ENCODE measurements around the gene NCAPD2.
A peak's percentile ranks its signal among the peaks of the same experiment; 100 is the strongest.

The NCAPD2 gene

GRCh38 chr12:6569312-6569711 is 75.4 kb downstream of the NCAPD2 start:
- Histone ChIP-seq H3K27ac (ENCODE audit: low read depth, low read length) (peak overlapping the region; percentile 15; the same call in 1 of the 2 replicates), H3K4me3 (ENCODE audit: low read length) (no peak overlapping the region), H3K9ac (ENCODE audit: low read depth, low read length) (no peak overlapping the region), H3K36me3 (ENCODE audit: insufficient read depth, low read length) (peaks cover 76% of the 10 kb centered on the region), H3K4me1 (ENCODE audit: insufficient read depth, low read length) (0 out of 2 replicates have a peak, but pooled peaks cover 5% of the 10 kb centered on the region), H3K27me3 (ENCODE audit: insufficient read depth, low read length) (no peaks in the 10 kb centered on the region), H3K9me3 (ENCODE audit: insufficient read depth, low read depth, low read length) (no peaks in the 10 kb centered on the region)
- WGBS = 95% methylated on average over 11 of the region's 12 CpGs

GRCh38 chr12:6569786-6570185 is 75.9 kb downstream of the NCAPD2 start:
- H3K4me1 ChIP-seq (ENCODE audit: insufficient read depth, low read length) = 0 out of 2 replicates have a peak, but pooled peaks cover 5% of the 10 kb centered on the region
- H3K9ac ChIP-seq (ENCODE audit: low read depth, low read length) = no peak overlapping the region
- H3K9me3 ChIP-seq (ENCODE audit: insufficient read depth, low read depth, low read length) = no peaks in the 10 kb centered on the region
- no peak overlapping the region for H3K4me3 ChIP-seq (ENCODE audit: low read length)
- WGBS = 91% methylated on average over 7 of the region's 7 CpGs
- peaks cover 77% of the 10 kb centered on the region for H3K36me3 ChIP-seq (ENCODE audit: insufficient read depth, low read length)
- H3K27me3 ChIP-seq (ENCODE audit: insufficient read depth, low read length) = no peaks in the 10 kb centered on the region
- H3K27ac ChIP-seq (ENCODE audit: low read depth, low read length) = no peak overlapping the region

GRCh38 chr12:6570264-6570887 is 76.5 kb downstream of the NCAPD2 start:
- Histone ChIP-seq H3K9ac (ENCODE audit: low read depth, low read length) (no peak overlapping the region), H3K4me3 (ENCODE audit: low read length) (no peak overlapping the region), H3K4me1 (ENCODE audit: insufficient read depth, low read length) (0 out of 2 replicates have a peak, but pooled peaks cover 5% of the 10 kb centered on the region), H3K27me3 (ENCODE audit: insufficient read depth, low read length) (no peaks in the 10 kb centered on the region), H3K27ac (ENCODE audit: low read depth, low read length) (no peak overlapping the region), H3K9me3 (ENCODE audit: insufficient read depth, low read depth, low read length) (no peaks in the 10 kb centered on the region), H3K36me3 (ENCODE audit: insufficient read depth, low read length) (peaks cover 77% of the 10 kb centered on the region)
- 77% methylated on average over 7 of the region's 7 CpGs for WGBS

GRCh38 chr12:6573001-6573400 is 79.1 kb downstream of the NCAPD2 start:
- peaks cover 84% of the 10 kb centered on the region for H3K36me3 ChIP-seq (ENCODE audit: insufficient read depth, low read length)
- no peak overlapping the region for H3K4me3 ChIP-seq (ENCODE audit: low read length)
- no peaks in the 10 kb centered on the region for H3K9me3 ChIP-seq (ENCODE audit: insufficient read depth, low read depth, low read length)
- 95% methylated on average over 8 of the region's 8 CpGs for WGBS
- no peaks in the 10 kb centered on the region for H3K4me1 ChIP-seq (ENCODE audit: insufficient read depth, low read length)
- no peak overlapping the region for H3K9ac ChIP-seq (ENCODE audit: low read depth, low read length)
- no peaks in the 10 kb centered on the region for H3K27me3 ChIP-seq (ENCODE audit: insufficient read depth, low read length)
- no peak overlapping the region for H3K27ac ChIP-seq (ENCODE audit: low read depth, low read length)

- 90% methylated on average over 4 of the region's 4 CpGs for WGBS
- no peak overlapping the region for H3K9ac ChIP-seq (ENCODE audit: low read depth, low read length)
- peaks cover 89% of the 10 kb centered on the region for H3K36me3 ChIP-seq (ENCODE audit: insufficient read depth, low read length)
- no peaks in the 10 kb centered on the region for H3K9me3 ChIP-seq (ENCODE audit: insufficient read depth, low read depth, low read length)
- no peak overlapping the region for H3K27ac ChIP-seq (ENCODE audit: low read depth, low read length)
- no peaks in the 10 kb centered on the region for H3K4me1 ChIP-seq (ENCODE audit: insufficient read depth, low read length)
- H3K27me3 ChIP-seq (ENCODE audit: insufficient read depth, low read length) = no peaks in the 10 kb centered on the region
- H3K4me3 ChIP-seq (ENCODE audit: low read length) = no peak overlapping the region
Observed at GRCh38 chr12:6574576-6575295, 80.8 kb downstream of the NCAPD2 start.

GRCh38 chr12:6575648-6576047 is 81.7 kb downstream of the NCAPD2 start:
- Histone ChIP-seq H3K36me3 (ENCODE audit: insufficient read depth, low read length) (peaks cover 88% of the 10 kb centered on the region), H3K4me3 (ENCODE audit: low read length) (no peak overlapping the region), H3K9me3 (ENCODE audit: insufficient read depth, low read depth, low read length) (no peaks in the 10 kb centered on the region), H3K4me1 (ENCODE audit: insufficient read depth, low read length) (no peaks in the 10 kb centered on the region), H3K27ac (ENCODE audit: low read depth, low read length) (no peak overlapping the region), H3K27me3 (ENCODE audit: insufficient read depth, low read length) (no peaks in the 10 kb centered on the region), H3K9ac (ENCODE audit: low read depth, low read length) (no peak overlapping the region)
- WGBS = 95% methylated on average over 8 of the region's 8 CpGs

Measured in HUES64 (cell line).